ENCODE measurements around the gene SYK.
"Not testable (repeated sequence)": the region's sequence is repeated elsewhere in the genome, so short reads cannot be mapped to it uniquely, and the experiment has no call there.

SYK gene

DNA sequence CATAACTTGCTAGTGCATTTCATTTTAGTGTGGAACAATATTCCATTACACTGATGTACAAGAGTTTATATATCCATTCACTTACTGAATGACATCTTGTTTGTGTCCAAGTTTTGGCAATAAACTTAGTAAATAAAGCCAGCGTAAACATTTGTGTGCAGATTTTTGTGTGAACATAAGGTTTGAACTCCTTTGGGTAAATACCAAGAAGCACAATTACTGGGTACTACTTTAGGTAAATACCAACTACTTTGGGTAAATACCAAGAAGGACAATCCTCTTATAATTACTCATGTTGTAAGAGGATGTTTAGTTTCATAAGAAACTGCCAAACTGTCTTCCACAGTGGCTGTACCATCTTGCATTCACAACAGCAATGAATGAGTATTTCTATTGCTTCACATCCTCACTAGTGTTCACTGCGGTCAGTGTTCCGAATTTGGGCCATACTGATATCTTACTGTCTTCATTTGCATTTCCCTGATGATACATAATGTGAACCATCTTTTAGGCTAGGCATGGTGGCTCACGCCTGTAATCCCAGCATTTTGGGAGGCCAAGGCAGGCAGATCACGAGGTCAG lies 2.3 kb upstream of the SYK start:
- no peak for FAIRE-seq

DNA sequence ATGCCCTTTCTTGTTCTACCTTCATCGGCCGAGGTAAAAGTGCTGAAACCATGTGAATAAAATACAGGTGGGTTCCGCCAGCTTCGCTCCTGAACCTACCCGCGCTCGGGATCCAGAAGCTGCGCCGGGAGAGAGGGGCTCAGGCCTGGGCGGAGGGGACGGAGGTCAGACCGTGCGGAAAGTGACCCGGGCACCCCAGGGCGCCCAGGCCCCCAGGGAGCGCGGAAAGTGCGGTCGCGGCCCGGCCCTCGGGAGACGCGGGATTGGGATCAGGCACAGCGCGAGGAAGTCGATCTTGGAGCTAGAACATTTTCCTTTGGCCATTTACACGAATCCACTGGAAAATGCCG lies 329 bp downstream of the SYK start:
- no peak for FAIRE-seq

GRCh38 chr9:90802386-90802985 lies 867 bp downstream of the SYK start:
- no peak for FAIRE-seq

DNA sequence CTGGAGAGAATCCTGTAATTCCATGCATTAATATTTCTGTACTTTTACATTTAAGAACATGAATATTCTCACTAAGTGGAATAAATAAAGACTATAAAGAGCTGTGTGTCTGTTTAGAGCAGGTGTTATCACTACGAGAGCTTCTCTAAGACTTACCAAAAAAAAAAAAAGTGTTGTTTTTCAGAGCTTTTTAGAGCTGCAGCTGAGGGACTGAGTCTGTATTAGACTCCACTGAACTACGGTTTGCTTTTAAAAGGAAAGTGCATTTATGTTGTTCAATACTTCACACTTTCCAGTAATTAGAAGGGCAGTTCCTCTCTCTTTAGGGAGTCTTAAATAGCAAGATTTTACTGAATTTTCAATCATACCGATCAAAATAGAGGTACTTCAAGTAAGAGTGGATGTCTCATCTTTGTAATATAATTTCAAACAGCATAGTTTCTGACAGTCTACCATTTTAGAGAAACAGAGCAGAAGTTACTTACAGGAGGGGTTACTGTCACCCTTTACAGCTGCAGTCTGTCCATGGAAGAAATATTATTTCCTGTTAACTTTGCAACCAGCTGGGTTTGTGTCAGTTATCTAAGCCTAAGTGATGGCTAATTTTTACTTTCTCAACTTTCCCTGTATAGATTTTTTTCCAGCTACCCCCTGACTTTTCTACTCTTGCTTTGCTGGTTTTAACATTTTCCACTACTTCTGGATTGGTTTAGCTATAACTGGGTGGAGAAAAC lies 2.4 kb downstream of the SYK start:
- no peak for FAIRE-seq

DNA sequence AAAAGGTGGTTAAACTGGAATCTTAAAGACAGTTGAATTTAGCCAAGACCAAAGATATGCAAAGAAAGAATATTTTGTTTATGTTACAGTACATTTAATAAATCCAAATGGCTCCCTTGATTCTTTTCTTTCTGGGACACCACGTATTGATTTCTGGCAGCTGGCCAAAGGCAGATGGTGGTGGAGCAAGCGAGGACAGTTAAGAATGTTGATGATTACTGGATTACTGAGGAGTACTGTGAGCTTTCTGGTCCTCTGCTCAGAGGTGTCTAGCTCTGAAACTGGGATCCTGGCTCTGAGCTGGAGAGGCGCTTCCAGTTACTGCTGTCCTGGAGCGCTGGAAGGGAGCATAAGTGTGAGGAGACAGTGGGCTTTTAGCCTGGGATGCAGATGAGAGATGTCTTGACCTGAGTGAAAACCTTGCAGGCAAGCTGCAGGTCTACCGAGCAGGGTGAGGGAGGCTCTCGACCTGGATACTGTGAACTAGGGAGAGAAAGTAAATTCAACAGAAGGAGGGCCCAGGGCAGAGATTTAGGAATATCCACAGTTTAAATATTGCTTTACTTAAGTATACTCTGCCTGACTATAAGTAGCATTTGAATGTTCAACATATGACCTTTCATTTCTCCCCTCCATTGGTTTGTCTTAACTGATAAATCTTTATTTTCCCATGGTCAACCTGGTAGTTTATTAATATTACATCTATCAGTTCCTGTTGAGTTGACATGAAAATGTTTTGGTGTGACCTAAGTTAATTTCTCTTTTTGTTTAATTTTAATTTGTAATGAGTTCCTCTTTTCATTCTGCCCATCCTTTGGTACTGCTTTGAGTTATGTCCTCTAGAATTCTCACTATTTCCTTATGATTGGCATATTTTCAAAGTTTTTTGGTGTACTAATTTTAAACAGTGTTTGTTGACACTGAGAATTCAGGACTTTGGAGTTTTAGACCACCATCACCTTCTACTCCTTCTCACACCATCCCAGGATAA lies 3.7 kb downstream of the SYK start:
- no peak for FAIRE-seq

- no peak for FAIRE-seq
These were observed 5.4 kb downstream of the SYK start for GRCh38 chr9:90807006-90807405.

DNA sequence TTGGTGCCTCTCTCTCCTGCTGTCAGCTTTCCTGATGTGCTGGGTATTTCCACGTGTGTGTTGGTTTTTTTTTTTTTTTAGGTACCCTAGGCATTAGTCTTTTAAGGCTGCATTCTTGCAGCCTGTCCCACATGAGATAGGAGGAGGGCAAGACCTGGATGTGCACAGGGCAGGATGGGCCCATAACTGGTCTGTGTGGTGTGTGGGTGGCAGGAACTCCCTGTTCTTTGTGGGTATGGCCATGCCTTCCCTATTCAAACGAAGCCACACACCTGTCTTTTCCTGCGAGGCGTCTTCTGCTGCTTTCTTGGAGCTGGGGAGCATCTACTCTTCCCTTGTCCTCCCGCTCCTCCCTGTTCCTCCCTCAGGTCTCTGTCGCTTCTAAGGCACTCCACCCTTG lies 6.8 kb downstream of the SYK start:
- FAIRE-seq: no peak

DNA sequence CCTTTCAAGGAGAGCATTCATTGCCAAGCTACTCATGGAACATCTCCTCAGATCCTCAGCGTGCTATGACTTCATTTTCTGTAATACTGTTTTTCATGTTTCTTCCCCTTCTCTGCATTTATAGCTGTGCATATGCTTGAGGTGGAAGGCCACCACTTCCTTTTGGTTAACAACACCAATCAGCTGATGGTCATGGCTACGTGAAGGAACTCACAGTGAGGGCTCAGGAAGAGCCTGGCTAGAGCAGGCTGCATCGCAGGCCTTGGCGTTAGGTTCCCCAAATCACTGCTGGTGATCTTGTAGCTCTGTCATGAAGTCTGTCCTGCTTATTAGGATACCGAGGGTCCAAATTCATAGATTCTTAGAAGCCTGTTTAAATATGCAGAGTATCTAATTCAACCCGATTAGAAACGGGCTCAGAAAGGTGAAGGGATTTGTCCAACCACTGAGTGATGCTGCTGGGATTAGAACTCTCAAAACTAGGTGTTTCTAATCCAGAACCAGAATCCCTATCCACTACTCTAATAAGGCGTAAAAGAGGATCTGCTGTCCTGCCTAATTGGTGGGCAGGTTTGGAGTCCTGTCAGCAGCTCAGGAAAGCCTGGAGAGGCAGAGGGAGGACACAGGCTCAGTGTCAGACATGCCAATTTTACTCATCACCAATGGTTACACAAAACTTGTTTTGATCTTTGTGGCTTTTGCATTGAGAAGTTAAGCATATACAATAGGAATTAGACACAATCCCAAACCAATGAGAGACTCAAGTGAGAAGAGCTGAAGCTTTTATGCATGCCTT lies 7.5 kb downstream of the SYK start:
- FAIRE-seq: no peak

GRCh38 chr9:90810691-90811090 lies 9.1 kb downstream of the SYK start:
- FAIRE-seq: no peak

GRCh38 chr9:90813046-90813445 lies 11.4 kb downstream of the SYK start:
- no peak for FAIRE-seq

- FAIRE-seq: no peak
These were observed 11.9 kb downstream of the SYK start for GRCh38 chr9:90813523-90813922.

DNA sequence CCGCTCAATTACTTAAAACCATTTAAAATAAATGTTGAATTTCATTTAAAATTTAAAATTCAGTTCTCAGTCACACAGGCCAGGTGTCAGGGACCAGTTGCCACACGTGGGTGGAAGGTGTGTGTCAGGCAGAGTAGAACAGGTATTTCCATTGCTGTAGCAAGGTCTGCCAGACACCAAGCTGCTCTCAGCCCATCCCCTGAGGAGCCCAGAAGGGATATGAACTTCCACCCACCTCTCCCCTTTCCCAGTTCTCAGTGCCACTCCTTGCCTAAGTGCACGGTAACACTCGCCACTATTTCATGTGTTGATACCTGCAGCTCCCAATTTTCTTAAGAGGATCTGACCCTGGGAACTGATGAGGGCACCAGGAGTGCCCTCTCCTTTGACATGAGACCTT lies 12.7 kb downstream of the SYK start:
- FAIRE-seq: no peak

- FAIRE-seq: no peak
These were observed 13.7 kb downstream of the SYK start for GRCh38 chr9:90815183-90815943.

- FAIRE-seq: no peak
These were observed 14.3 kb downstream of the SYK start for GRCh38 chr9:90815944-90816357.

DNA sequence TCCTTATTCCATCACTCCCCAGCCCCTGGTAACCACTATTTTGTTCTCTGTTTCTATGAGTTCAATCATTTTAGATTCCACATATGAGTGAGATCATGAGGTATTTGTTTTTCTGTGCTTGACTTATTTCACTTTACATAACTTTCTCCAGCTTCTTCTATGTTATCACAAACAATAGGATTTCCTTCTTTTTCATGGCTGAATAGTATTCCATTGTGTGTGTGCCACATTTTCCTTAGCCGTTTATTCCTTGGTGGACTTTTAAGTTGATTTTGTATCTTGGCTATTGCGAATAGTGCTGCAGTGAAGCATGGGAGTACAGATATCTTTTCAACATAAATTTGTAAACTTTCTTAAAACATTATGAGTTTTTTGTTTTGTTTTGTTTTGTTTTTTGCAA lies 15.1 kb downstream of the SYK start:
- no peak for FAIRE-seq

GRCh38 chr9:90818279-90818678 lies 16.7 kb downstream of the SYK start:
- no peak for FAIRE-seq

DNA sequence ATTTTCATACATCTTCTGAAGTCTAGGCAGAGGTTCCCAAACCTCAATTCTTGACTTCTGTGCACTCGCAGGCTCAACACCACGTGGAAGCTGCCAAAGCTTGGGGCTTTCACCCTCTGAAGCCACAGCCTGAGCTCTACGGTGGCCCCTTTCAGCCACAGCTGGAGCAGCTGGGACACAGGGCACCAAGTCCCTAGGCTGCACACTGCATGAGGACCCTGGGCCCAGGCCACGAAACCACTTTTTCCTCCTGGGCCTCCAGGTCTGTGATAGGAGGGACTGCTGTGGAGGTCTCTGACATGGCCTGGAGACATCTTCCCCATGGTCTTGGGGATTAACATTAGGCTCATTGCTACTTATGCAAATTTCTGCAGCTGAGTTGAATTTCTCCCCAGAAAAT lies 18.8 kb downstream of the SYK start:
- not testable (repeated sequence) for FAIRE-seq

- not testable (repeated sequence) for FAIRE-seq
These were observed 19.6 kb downstream of the SYK start for GRCh38 chr9:90821236-90821635.

- FAIRE-seq: no peak
These were observed 20.1 kb downstream of the SYK start for GRCh38 chr9:90821697-90822096.

GRCh38 chr9:90822866-90823265 lies 21.2 kb downstream of the SYK start:
- no peak for FAIRE-seq

- FAIRE-seq: no peak
These were observed 24.0 kb downstream of the SYK start for GRCh38 chr9:90825586-90825985.

All from TTC549 (cell line).